ENCODE measurements around the gene IRF2BP2.

DNA sequence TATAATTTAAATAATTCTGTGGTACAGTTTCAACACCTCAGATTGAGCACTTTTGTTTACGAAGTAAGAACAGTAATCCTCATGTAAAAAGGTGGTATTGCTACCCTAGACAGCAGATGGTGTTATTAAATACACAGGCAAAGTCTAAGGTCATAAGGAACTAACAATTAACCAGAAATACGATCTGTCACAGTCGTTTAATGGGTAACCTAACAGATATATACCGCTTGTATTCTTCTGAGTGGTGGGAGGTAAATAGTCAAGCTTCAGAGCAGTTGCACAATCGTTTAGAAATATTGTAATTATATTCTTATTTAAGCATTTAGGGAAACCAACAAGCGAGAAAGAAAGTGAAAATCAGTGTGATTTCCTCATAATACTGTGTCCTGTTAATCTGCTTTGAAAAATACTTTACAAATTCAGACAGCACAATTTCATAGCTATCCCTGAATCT lies 9.8 kb upstream of the IRF2BP2 start:
- TF ChIP-seq, protein P1, sequence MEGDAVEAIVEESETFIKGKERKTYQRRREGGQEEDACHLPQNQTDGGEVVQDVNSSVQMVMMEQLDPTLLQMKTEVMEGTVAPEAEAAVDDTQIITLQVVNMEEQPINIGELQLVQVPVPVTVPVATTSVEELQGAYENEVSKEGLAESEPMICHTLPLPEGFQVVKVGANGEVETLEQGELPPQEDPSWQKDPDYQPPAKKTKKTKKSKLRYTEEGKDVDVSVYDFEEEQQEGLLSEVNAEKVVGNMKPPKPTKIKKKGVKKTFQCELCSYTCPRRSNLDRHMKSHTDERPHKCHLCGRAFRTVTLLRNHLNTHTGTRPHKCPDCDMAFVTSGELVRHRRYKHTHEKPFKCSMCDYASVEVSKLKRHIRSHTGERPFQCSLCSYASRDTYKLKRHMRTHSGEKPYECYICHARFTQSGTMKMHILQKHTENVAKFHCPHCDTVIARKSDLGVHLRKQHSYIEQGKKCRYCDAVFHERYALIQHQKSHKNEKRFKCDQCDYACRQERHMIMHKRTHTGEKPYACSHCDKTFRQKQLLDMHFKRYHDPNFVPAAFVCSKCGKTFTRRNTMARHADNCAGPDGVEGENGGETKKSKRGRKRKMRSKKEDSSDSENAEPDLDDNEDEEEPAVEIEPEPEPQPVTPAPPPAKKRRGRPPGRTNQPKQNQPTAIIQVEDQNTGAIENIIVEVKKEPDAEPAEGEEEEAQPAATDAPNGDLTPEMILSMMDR (IDR thresholded peaks at IDR 0.05; ENCODE audit: borderline replicate concordance, extremely low read depth, low read length, poor library complexity, severe bottlenecking) = no peak
- TF ChIP-seq EZH2 (IDR thresholded peaks at IDR 0.05; ENCODE audit: borderline replicate concordance, low read depth, low read length, severe bottlenecking) = no peak
